HG03066 (cell line): ENCODE results near the gene TENM3.

Experiments used
- ATAC-seq: cut with Tn5 transposase; IDR thresholded peaks from one replicate; pipeline ENCODE4 v1.9.1; 2021; ENCODE audit warnings: low read depth; ENCODE audit not compliant: unreplicated experiment

TENM3 gene

GRCh38 chr4:182547435-182547834, 304.2 kb downstream of the TENM3 start:
- peak; percentile 97 for ATAC-seq

GRCh38 chr4:182548156-182548555, 305.0 kb downstream of the TENM3 start:
- ATAC-seq, result no peak

GRCh38 chr4:182549356-182549755, 306.2 kb downstream of the TENM3 start:
- ATAC-seq, result no peak

GRCh38 chr4:182552948-182553347, 309.7 kb downstream of the TENM3 start:
- ATAC-seq, result no peak

- no peak for ATAC-seq
These were observed 310.5 kb downstream of the TENM3 start for GRCh38 chr4:182553653-182554052.

GRCh38 chr4:182554736-182555135, 311.5 kb downstream of the TENM3 start:
- ATAC-seq, result no peak

- no peak for ATAC-seq
These were observed 312.8 kb downstream of the TENM3 start for GRCh38 chr4:182555997-182556418.

- no peak for ATAC-seq
These were observed 313.4 kb downstream of the TENM3 start for GRCh38 chr4:182556580-182556979.

GRCh38 chr4:182560358-182560757, 317.2 kb downstream of the TENM3 start:
- ATAC-seq, result no peak

- no peak for ATAC-seq
These were observed 319.1 kb downstream of the TENM3 start for GRCh38 chr4:182562350-182562749.

- no peak for ATAC-seq
These were observed 321.6 kb downstream of the TENM3 start for GRCh38 chr4:182564724-182565369.

GRCh38 chr4:182567119-182567518, 323.9 kb downstream of the TENM3 start:
- ATAC-seq, result no peak

- ATAC-seq, result no peak
These were observed 326.4 kb downstream of the TENM3 start for GRCh38 chr4:182569561-182569960.

GRCh38 chr4:182574706-182575105, 331.5 kb downstream of the TENM3 start:
- ATAC-seq, result no peak

- ATAC-seq, result no peak
These were observed 332.0 kb downstream of the TENM3 start for GRCh38 chr4:182575225-182575624.

GRCh38 chr4:182576601-182577289, 333.5 kb downstream of the TENM3 start:
- ATAC-seq, result no peak

GRCh38 chr4:182577411-182577810, 334.2 kb downstream of the TENM3 start:
- no peak for ATAC-seq

GRCh38 chr4:182578402-182578801, 335.2 kb downstream of the TENM3 start:
- ATAC-seq, result no peak

- ATAC-seq, result no peak
These were observed 339.0 kb downstream of the TENM3 start for GRCh38 chr4:182582245-182582644.

- ATAC-seq, result no peak
These were observed 340.7 kb downstream of the TENM3 start for GRCh38 chr4:182583703-182584415.

GRCh38 chr4:182585321-182585720, 342.1 kb downstream of the TENM3 start:
- ATAC-seq, result no peak

- ATAC-seq, result no peak
These were observed 345.9 kb downstream of the TENM3 start for GRCh38 chr4:182589100-182589499.
